Posterior vena cava (tissue), 2 donors: ENCODE measurements around the gene SLC12A3. TPM values are rescaled to one million over a fixed set of nuclear protein-coding genes. Genes with fewer than 3 reads are reported as not detected.

Experiments used
- DNase-seq: peaks from one replicate; pipeline ENCODE4 v3.0.0-alpha.2; 2020; ENCODE audit warnings: low spot score
- intact Hi-C, 2 donors: fragments of 100-400 bp; cut with DNase I; formaldehyde crosslinking; loops; one replicate each; pipeline versions ENCODE4 v1.14.1 to v1.14.2; 2022 to 2023
- total RNA-seq, 2 donors: library from RNA; stranded (reverse); fragmentation: NEBNext Ultra II Directional; extraction: Animal tissue kit (Norgen Biotek cat#: 25700); gene quantifications; one replicate each; pipeline ENCODE4 v1.2.1, GENCODE V29; 2021
- donor health status: DM: yes; HTN: yes; CAD: no.
- donor health status: DM: yes; HTN: yes; CAD: no.

Gene SLC12A3
- total RNA-seq, 2 donors from 2014 or later = not detected

DNA sequence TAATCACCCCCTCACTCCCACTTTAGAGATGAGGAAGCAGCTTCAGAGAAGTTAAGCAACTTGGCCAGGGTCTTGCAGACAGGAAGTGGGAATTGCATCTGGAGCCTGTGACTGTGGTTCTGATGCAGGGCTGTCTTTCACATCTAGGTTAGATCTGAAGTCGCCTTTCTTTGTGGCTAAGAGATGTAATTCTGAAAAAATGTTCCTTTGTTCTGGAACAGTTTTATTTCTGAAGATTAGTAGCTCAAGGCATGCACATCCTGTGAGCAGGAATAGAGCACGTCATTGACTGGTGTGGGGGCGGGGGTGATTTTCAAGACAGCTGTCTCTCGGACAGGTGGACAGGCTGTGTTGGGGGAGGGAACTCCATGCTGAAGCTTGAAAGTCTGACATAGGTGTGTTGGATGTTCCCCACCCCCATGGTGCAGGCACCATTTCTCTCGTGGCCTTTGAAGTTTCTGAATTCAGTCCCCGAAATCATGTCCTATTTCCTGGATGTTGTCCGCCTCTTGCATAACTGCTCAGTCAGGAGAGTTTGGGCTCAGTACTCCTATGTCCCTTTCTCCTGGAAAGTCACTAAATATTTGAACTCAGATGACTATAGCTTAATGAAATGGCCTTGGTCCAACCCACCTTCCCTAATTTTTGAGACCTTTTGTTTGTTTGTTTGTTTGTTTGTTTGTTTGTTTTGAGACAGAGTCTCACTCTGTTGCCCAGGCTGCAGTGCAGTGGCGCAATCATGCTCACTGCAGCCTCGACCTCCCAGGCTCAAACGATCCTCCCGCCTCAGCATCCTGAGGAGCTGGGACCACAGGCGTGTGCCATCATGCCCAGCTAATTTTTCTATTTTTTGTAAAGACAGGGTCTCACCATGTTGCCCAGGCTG lies 45.9 kb downstream of the SLC12A3 start:
- intact Hi-C loops = no loop called here
- DNase-seq = no peak

DNA sequence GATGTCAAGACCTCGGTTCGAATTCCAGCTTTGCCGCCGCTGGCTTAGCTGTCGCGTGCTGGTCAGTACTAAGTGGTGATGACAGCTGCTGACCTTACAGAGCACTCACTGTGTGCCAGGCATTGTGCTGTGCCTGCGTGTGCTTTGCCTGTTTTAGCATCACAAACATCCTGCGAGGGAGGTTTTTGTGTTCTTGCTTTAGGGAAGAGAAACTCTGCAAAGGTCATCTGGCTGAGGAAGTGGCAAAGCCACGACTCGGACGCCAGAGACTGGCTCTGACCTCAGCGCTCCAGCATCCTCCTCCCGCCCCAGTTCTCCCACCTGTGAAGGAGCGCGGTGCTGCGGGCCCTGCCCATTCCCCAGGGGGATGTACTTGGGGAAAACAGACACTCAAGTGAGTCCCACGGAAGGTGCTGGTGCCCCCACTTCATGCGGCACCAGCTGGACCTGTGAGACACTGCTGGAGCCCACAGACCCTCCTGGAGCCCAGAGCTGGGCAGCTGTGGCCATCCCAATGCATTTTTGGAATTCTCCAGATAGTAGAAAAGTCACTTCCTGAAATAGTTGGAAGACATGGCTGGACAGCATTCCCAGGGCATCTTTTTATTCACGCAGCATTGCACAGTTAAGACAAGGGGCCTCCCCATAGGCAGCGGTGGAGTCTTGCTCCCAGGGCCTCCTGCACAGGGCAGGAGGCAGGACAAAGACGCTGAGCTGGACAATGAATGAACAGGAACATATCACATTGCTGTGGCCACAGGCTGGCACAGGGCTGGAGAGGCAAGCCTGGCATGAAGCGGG lies 47.0 kb downstream of the SLC12A3 start:
- intact Hi-C loops = no loop called here

DNA sequence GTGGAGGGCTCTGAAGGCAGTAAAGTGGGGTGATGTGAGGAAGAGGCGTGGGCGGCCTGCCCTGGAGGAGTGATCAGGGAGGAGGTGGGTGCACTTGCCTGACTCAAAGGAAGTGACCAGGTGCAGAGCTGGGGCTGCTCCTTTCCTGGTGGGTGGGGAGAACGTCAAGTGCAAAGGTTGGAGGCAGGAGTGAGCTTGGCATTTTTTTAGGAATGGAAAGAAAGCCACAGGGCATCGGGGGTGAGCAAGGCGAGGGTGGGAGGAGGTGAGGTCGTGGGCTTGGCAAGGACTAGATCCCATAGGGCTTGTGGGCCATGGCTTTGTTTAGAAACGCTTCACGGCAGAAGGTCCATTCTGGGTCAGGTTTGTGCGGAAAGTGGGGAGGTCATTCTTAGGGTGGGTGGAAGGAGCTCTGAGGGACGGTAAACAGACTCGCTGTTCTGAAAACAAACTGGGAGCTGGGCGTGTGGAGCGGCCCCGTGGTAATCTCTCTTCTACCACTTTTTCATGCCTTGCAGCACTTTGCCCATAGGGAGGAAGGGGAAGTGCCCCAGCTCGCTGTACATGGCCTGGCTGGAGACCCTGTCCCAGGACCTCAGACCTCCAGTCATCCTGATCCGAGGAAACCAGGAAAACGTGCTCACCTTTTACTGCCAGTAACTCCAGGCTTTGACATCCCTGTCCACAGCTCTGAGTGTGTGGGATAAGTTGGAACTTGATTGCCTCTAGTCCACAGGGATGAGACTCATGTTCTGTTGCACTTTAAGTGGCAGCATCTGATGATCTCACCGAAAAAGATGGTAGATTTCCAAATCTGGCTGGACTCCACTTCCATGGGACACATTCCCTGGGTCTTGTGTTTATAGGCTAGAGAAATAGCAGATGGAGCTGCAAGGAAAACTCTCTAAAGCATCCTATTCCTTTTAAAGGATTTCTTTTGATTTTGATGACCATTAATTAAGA lies 48.0 kb downstream of the SLC12A3 start:
- intact Hi-C loops = no loop called here
- DNase-seq = no peak

More for the DNA sequence above, 47.0 kb downstream of the SLC12A3 start:
- peak; percentile 85 for DNase-seq

- intact Hi-C loops = no loop called here
- peak; percentile 17 for DNase-seq
Observed at GRCh38 chr16:56914896-56915295, 49.9 kb downstream of the SLC12A3 start.

DNA sequence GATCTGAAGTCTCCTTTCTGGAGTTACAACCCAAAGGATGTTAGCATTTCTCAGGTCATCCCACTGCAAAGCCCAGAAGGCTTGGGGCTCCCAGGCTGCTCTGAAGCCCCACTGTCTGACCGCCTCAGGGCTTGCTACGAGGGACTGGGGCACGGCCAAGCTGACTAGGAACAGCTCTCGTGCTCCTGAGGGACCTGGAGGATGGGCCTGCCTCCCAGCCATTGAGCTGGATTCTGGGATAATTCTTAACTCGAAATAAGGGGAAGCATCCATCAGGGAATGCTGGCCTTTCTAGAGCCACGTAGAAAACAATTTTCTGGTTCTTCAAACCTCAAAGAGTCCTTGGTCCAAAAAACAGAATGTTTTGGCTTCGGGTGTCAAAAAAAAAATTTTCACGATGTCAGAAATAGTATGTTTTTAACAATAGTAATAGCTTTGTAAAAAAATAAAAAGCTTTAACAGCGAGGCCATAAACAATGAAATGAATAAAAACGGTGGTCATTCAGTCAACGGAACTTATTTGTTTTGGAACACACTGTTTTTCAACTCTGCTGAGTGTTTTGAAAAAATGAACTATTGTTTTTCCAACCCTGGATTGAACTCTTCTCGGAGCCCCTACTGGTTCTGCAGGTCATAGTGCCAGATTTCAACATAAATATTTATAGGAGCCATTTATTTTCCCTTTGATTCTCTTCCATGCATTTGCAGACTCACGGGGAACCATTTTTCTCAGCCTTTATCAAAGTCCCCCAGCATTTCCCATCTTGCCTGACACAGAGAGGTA lies 50.5 kb downstream of the SLC12A3 start:
- peak; percentile 80 for DNase-seq

GRCh38 chr16:56916571-56917403 lies 51.8 kb downstream of the SLC12A3 start:
- intact Hi-C loops = no loop called here
- peak; percentile 64 for DNase-seq

More for the DNA sequence above, 50.5 kb downstream of the SLC12A3 start:
- intact Hi-C loops = no loop called here

DNA sequence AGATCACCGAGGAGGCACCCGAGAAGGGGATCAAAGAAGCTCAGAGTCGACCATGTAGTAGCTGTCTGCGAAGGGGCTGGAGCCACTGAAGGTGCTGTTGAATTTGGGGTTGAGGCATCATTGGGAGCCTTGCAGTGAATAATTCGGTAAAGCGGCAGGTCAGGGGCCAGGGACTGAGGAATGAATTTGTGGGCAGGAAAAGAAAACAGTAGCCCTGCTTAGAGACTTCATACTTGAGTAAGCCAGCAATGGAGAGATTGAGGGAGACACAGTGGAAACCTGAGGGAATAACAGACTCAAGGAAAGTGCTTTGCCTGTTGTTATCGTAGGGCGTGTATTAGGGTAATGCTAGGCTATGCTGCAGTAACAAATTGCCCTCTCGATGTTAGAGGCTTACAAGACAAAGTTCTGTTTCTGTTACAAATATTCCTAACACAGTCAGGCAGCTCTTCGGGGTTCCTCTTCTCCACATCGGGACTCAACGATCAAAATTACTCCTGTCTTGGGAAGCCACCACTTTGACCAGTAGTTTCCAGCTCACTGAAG lies 53.5 kb downstream of the SLC12A3 start:
- peak; percentile 16 for DNase-seq

DNA sequence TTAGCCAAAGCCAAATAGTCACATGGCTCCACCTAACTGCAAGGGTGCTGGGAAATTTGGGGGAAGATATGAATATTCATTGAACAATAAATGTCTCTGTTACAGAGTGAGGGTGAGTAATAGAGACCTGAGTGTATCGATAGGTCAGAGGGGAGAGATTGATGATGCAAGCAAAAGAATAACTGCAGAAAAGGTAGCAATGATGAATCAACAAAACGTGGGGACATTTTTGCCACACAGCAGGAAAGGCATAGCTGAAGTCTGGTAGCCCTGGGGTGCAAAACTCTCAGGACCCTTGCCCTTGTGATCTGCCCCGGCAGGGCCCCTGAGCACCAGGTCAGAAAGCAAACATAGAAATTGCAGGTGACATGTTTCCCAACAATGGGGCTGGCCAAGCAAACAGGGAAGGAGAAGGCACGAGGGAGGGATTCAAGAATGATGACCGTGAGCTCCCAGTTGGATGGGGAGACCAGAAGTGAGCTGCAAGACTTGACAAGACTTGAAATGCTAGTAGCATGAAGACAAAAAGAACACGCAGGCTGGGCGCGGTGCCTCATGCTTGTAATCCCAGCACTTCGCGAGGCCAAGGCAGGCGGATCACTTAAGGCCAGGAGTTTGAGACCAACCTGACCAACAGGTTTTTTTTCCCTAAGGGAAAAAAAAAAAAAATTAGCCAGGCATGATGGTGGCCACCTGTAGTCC lies 54.2 kb downstream of the SLC12A3 start:
- peak; percentile 25 for DNase-seq
- intact Hi-C loops = no loop called here

More for the DNA sequence above, 53.5 kb downstream of the SLC12A3 start:
- intact Hi-C loops = no loop called here

GRCh38 chr16:56921571-56921970 lies 56.6 kb downstream of the SLC12A3 start:
- DNase-seq = peak; percentile 14
- intact Hi-C loops = no loop called here

DNA sequence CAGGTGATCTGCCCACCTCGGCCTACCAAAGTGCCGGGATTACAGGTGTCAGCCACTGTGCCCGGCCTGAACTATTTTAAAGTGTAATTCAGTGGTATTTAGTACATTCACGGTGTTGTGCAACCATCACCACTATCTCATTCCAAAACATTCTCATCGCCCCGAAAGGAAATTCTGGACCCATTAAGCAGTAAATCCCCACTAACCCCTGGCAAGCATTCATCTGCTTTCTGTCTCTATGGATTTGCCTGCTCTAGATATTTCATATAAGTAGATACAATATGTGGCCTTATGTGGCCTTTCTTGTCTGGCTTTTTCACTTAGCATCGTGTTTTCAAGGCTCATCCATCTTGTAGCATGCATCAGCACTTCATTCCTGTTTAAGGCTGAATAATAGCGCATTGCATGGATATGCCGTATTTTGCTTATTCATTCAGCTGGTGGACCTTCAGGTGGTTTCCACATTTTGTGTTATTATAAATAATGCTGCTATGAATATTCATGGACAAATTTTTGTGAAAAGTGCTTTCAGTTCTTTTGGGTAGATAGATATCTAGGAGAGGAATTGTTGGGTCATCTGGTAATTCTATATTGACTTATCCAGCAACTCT lies 58.6 kb downstream of the SLC12A3 start:
- intact Hi-C loops = no loop called here
- DNase-seq = peak; percentile 11

- intact Hi-C loops = no loop called here
- no peak for DNase-seq
Observed at GRCh38 chr16:56927471-56927870, 62.5 kb downstream of the SLC12A3 start.

GRCh38 chr16:56929639-56930038 lies 64.6 kb downstream of the SLC12A3 start:
- no peak for DNase-seq
- intact Hi-C loops = no loop called here

DNA sequence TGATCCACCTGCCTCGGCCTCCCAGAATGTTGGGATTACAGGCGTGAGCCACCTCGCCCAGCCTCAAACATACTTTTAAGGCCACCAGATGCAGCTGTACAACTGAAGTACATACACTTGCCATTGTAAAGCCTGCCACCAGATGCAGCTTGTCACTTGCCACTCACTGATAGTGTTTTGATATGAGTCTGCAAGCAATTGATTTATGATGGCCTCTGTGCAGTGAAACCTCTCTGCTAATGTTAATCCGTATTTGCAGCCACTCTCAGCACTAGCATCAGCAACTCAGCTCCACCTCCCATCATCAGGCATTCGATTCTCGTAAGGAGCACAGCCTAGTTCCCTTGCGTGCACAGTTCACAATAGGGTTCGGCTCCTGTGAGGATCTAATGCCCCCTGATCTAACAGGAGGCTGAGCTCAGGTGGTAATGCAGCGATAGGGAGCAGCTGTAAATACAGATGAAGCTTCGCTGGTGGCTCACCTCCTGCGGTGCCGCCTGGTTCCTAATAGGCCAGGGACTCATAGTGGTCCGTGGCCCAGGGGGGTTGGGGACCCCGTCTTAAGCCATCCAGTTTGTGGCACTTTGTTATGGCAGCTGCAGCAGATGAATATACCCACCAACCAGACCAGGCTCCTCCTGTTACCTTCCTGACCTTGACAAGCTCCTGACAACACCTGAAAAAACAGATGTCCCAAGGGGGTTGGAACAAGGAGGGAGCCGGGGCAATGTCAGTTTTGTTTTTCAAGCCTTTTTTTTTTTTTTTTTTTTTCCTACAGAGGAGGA lies 65.7 kb downstream of the SLC12A3 start:
- DNase-seq = peak; percentile 51
- intact Hi-C loops = no loop called here

DNA sequence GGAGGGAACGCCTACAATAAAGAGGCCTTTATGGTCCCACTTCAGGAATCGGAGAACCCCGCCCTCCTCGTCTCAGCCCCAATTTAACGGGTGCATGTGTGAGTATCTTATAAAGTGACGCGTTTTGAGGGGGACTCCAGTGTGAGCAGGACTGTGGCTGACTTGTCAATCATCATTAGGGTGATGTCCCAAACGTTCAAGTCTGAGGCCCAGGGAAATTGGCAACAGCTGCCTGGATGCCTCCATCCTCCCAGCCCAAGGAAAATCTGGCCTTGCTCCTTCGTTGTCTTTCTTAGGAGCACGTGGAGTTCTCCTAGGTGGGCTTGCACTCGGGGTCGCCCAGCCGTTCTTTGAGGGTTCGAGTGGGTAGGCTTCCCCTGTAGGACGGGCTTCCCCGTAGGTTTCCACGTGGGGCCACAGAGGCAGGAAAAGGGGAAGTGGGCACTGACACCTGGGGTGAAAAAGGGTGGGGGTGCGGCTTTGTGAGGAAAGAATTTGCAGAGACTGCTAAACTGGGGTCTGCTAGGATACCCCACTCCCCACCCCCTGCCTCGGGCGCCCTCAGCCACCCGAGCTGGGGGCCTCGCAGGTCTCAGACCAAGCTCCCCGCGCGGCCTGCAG lies 66.4 kb downstream of the SLC12A3 start:
- peak; percentile 78 for DNase-seq
- intact Hi-C loops = no loop called here
